Measurements from ENCODE around the gene LRCH1.

GRCh38 chr13:46530084-46530935, 22.7 kb upstream of the LRCH1 start:
- no peak for TF ChIP-seq POLR2A (IDR thresholded peaks at IDR 0.05)
- TF ChIP-seq CTCF (IDR thresholded peaks at IDR 0.05), result no peak
